Measurements from ENCODE around the gene ZMYND11.
"Not testable (repeated sequence)": the region's sequence is repeated elsewhere in the genome, so short reads cannot be mapped to it uniquely, and the experiment has no call there.

ZMYND11 gene

GRCh38 chr10:290026-290725 lies 154.9 kb downstream of the ZMYND11 start:
- TF ChIP-seq, protein P1, sequence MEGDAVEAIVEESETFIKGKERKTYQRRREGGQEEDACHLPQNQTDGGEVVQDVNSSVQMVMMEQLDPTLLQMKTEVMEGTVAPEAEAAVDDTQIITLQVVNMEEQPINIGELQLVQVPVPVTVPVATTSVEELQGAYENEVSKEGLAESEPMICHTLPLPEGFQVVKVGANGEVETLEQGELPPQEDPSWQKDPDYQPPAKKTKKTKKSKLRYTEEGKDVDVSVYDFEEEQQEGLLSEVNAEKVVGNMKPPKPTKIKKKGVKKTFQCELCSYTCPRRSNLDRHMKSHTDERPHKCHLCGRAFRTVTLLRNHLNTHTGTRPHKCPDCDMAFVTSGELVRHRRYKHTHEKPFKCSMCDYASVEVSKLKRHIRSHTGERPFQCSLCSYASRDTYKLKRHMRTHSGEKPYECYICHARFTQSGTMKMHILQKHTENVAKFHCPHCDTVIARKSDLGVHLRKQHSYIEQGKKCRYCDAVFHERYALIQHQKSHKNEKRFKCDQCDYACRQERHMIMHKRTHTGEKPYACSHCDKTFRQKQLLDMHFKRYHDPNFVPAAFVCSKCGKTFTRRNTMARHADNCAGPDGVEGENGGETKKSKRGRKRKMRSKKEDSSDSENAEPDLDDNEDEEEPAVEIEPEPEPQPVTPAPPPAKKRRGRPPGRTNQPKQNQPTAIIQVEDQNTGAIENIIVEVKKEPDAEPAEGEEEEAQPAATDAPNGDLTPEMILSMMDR (IDR thresholded peaks at IDR 0.05; ENCODE audit: insufficient read depth, low read length, missing control alignments): no peak
- DNase-seq (ENCODE audit: low read depth, low spot score): no peak
- no peak overlapping the region for H3K4me3 ChIP-seq (ENCODE audit: low read depth, low read length)
- CTCF ChIA-PET: no interaction called here
- POLR2A ChIA-PET: no interaction called here

DNA sequence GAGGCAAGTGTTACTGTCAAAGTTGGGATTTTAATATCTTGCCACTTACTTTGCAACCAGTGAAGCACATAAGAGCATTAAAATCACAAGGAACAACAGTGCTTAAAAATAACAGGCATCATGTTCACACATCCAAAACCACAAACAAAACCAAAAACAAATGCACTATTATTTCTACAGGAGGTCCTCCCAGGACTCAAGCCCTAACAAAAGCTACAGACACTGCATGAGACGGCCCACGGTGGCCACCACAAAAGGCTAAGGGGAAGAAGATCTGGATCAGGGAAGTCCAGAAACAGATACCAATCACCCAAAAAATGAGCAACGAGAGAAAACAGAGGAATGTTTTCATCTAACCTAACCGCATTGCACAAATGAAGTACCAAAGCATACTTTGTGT lies 158.4 kb downstream of the ZMYND11 start:
- H3K4me3 ChIP-seq (ENCODE audit: low read depth, low read length): no peak overlapping the region
- TF ChIP-seq, protein P1 (IDR thresholded peaks at IDR 0.05; ENCODE audit: insufficient read depth, low read length, missing control alignments): no peak
- ChIA-PET CTCF (no interaction called here), POLR2A (no interaction called here)
- DNase-seq (ENCODE audit: low read depth, low spot score): no peak

DNA sequence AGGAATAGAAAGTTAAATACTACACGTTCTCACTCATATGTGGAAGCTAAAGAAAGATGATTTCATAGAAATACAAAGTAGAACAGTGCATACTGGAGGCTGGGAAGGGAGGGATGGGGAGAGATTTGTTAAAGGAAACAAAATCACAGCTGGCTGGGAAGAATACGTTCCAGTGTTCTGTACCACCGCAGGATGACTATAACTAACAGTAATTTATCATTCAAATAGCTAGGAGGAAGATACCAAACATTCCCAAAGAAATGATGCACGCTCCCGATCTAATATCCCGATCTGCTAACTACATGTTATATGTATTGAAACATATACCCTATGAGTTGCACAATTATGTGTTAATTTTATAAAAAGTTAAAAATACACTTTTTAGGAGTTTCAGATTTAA lies 162.3 kb downstream of the ZMYND11 start:
- CTCF ChIA-PET: no interaction called here

DNA sequence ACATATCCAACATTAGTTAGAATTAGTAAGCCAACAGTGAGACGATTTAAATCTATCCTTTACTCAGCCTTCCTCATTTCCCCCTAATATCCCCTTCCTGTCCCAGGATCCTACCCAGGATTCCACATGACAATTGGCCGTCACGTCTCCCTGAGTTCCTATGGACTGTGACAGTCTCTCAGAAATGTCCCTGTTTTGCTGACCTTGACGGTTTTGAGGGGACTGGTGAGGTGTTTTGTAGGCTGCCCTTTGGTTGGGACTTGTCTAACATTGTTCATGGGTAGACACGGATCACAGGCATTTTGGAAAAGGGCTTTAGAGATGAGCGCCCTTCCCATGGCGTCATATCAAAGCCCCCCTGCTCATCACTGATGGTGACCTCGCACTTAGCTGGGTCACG lies 162.8 kb downstream of the ZMYND11 start:
- POLR2A ChIA-PET: interaction anchor here (0.7 kb wide), 1 partner anchor 31 kb away, joined by 4 read pairs; no protein-coding TSS in a partner anchor
- CTCF ChIA-PET: no interaction called here
- no peak overlapping the region for H3K4me3 ChIP-seq (ENCODE audit: low read depth, low read length)
- DNase-seq (ENCODE audit: low read depth, low spot score): no peak
- TF ChIP-seq, protein P1 (IDR thresholded peaks at IDR 0.05; ENCODE audit: insufficient read depth, low read length, missing control alignments): no peak

More for the DNA sequence above, 162.3 kb downstream of the ZMYND11 start:
- DNase-seq (ENCODE audit: low read depth, low spot score): no peak
- TF ChIP-seq, protein P1 (IDR thresholded peaks at IDR 0.05; ENCODE audit: insufficient read depth, low read length, missing control alignments): no peak
- no peak overlapping the region for H3K4me3 ChIP-seq (ENCODE audit: low read depth, low read length)
- POLR2A ChIA-PET: interaction anchor here (0.7 kb wide), 1 partner anchor 32 kb away, joined by 4 read pairs; no protein-coding TSS in a partner anchor

- DNase-seq (ENCODE audit: low read depth, low spot score): no peak
- ChIA-PET CTCF (no interaction called here), POLR2A (no interaction called here)
- H3K4me3 ChIP-seq (ENCODE audit: low read depth, low read length): no peak overlapping the region
- TF ChIP-seq, protein P1 (IDR thresholded peaks at IDR 0.05; ENCODE audit: insufficient read depth, low read length, missing control alignments): no peak
These were observed 164.3 kb downstream of the ZMYND11 start for GRCh38 chr10:299512-299911.

- TF ChIP-seq, protein P1 (IDR thresholded peaks at IDR 0.05; ENCODE audit: insufficient read depth, low read length, missing control alignments): no peak
- DNase-seq (ENCODE audit: low read depth, low spot score): no peak
- no peak overlapping the region for H3K4me3 ChIP-seq (ENCODE audit: low read depth, low read length)
- ChIA-PET POLR2A (no interaction called here), CTCF (no interaction called here)
These were observed 164.7 kb downstream of the ZMYND11 start for GRCh38 chr10:299969-300368.

GRCh38 chr10:300580-300979 lies 165.3 kb downstream of the ZMYND11 start:
- DNase-seq (ENCODE audit: low read depth, low spot score); H3K4me3 ChIP-seq (ENCODE audit: low read depth, low read length); CTCF ChIA-PET; POLR2A ChIA-PET: not testable (repeated sequence)

All from AG04449 (cell line).